Astrocyte (in vitro differentiated cells and primary cell): Measurements from ENCODE around the gene SUSD4.

ENCODE experiments used
- EZH2 ChIP-seq: IDR thresholded peaks from 2 replicates; pipeline ENCODE4 v1.6.1; 2012; ENCODE audit warnings: mild to moderate bottlenecking, low read length, inconsistent platforms; ENCODE audit not compliant: insufficient read depth
- TF ChIP-seq, protein P1 (sequence below): IDR thresholded peaks from 2 replicates; pipeline ENCODE4 v1.5.1; 2011; ENCODE audit warnings: low read depth, mild to moderate bottlenecking, inconsistent platforms, low read length, moderate library complexity; ENCODE audit not compliant: insufficient read depth

GRCh38 chr1:223248001-223248769, 115.8 kb downstream of the SUSD4 start:
- TF ChIP-seq, protein P1, sequence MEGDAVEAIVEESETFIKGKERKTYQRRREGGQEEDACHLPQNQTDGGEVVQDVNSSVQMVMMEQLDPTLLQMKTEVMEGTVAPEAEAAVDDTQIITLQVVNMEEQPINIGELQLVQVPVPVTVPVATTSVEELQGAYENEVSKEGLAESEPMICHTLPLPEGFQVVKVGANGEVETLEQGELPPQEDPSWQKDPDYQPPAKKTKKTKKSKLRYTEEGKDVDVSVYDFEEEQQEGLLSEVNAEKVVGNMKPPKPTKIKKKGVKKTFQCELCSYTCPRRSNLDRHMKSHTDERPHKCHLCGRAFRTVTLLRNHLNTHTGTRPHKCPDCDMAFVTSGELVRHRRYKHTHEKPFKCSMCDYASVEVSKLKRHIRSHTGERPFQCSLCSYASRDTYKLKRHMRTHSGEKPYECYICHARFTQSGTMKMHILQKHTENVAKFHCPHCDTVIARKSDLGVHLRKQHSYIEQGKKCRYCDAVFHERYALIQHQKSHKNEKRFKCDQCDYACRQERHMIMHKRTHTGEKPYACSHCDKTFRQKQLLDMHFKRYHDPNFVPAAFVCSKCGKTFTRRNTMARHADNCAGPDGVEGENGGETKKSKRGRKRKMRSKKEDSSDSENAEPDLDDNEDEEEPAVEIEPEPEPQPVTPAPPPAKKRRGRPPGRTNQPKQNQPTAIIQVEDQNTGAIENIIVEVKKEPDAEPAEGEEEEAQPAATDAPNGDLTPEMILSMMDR: no peak
- TF ChIP-seq EZH2: no peak
